AG09319 (cell line): ENCODE data around the gene PEX5L.
"Not testable (repeated sequence)": the region's sequence is repeated elsewhere in the genome, so short reads cannot be mapped to it uniquely, and the experiment has no call there.

Experiments
- DNase-seq: peaks from one replicate; pipeline ENCODE4 v3.0.0-alpha.2; 2010; ENCODE audit warnings: low read depth; ENCODE audit errors: extremely low read depth
- TF ChIP-seq, protein P1 (sequence below): IDR thresholded peaks from 2 replicates; pipeline ENCODE4 v1.5.1; 2011; ENCODE audit warnings: low read depth, mild to moderate bottlenecking, inconsistent platforms, low read length, moderate library complexity

The PEX5L gene

DNA sequence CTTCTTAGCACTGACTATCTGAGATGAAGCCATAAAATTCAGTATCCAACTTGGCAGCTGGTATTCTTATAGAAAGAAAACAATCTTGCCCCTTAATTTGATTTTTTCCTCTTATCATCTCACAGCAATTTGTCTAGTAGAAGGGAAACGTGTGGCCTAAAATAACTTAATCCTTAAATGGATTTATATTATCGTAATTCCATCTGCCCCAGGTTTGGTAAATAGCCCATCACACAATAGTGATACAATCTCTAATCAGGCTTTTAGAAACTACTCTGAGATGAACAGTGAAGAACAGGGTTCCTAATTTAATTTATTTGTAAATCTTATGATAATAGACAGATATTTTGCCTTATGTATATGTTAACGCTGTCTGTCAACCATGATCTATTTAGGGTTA is 24.8 kb downstream of the PEX5L start:
- TF ChIP-seq, protein P1, sequence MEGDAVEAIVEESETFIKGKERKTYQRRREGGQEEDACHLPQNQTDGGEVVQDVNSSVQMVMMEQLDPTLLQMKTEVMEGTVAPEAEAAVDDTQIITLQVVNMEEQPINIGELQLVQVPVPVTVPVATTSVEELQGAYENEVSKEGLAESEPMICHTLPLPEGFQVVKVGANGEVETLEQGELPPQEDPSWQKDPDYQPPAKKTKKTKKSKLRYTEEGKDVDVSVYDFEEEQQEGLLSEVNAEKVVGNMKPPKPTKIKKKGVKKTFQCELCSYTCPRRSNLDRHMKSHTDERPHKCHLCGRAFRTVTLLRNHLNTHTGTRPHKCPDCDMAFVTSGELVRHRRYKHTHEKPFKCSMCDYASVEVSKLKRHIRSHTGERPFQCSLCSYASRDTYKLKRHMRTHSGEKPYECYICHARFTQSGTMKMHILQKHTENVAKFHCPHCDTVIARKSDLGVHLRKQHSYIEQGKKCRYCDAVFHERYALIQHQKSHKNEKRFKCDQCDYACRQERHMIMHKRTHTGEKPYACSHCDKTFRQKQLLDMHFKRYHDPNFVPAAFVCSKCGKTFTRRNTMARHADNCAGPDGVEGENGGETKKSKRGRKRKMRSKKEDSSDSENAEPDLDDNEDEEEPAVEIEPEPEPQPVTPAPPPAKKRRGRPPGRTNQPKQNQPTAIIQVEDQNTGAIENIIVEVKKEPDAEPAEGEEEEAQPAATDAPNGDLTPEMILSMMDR: no peak
- no peak for DNase-seq

DNA sequence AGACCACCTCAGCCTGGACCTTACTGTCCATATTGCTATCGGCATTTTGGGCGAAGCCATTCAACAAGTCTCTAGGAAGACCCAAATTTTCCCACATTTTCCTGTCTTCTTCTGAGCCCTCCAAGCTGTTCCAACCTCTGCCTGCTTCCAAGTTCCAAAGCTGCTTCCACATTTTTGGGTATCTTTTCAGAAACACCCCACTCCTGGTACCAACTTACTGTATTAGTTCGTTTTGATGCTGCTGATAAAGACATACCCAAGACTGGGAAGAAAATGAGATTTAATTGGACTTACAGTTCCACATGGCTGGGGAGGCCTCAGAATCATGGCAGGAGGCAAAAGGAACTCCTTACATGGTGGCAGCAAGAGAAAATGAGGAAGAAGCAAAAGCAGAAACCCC is 28.4 kb downstream of the PEX5L start:
- DNase-seq: not testable (repeated sequence)

DNA sequence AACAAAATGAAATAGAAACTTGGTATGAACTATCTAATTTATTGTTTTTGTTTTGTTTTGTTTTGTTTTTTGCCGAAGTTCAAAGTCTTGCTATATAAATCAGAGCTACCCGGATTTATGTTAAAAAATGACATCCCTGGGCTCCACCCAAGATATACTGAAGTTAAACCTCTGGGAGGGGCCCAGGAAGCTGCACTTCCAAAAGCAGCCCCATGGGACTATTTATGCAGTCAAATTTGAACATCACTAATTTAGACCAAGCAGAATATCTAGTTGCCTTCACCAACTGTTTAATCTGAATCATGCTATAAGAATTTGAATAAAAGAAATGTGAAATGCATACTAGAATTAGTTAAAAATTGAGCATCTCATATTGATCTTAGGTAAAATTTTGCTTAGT is 32.2 kb downstream of the PEX5L start:
- DNase-seq: no peak
- TF ChIP-seq, protein P1: no peak

DNA sequence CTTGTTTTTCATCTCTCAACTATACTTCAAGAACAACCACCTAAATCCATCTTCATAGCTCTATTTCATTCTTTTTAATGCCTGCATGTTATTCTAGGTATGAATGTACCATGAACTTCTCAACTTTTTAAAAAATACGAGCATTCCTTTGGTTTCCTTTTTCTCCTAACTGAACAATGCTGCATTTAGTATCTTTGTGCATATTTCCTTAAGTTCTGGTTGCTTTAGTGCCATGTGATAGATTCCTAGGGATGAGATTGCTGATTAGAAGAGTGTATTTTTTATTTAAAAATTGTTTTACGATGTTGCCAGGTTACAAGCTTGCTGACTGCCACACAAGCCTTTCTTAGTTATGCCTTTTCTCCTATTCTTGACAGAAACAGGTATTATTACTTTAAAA is 34.7 kb downstream of the PEX5L start:
- DNase-seq: no peak
- TF ChIP-seq, protein P1: no peak

DNA sequence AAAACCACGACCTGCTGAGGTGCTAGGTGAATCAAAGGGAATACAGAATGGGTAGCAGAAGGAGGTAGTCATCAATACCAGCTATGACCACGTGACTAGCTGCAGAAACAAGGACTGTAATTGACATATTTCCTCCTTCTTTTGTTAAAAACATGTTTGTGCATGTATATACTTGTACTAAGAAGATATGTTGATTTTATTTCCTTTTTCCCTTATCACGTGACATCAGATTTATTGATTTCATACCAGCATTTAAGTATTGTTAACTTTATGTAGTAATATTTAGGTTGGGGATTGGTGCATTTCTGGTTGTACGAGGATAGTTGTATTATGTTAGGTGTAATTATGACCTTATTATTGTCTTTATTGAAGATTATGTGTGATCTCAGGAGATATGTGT is 36.2 kb downstream of the PEX5L start:
- no peak for DNase-seq
- TF ChIP-seq, protein P1: no peak

DNA sequence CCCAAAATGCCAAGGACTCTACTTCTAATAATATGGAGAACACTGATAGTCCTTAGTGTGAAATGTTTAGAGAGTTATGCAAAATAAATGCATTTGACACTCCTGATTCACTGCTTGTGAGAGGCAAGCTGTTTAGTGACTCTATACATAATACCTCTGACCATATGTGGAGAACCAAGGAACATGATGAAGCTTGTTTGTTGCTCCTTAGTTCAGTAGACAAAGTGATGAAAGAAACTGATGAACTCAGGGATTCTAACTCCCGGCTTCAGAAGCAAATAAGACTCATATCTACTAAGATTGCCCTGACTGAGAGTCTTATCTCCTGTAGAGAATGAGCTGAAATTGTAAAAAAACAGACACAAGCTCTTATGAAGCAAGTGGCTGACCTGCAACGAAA is 41.3 kb downstream of the PEX5L start:
- TF ChIP-seq, protein P1: no peak
- DNase-seq: no peak

DNA sequence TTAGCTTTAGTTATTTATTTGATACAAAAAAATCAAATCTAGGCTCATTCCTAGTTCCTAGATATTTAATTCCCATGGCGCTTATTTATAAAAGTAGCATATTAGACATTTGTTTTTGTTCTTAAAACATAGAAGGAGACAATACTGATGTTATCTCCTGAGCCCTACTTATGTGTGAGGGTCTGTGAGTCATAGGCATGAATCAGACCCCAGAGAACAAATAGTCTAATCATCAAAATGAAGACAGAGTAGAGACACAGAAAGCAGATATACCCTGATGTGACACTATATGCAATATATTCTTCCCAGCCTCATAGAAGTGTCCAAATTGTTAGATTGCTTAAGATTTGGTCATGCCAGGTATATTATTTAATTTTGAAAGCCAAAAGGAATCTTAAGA is 44.9 kb downstream of the PEX5L start:
- TF ChIP-seq, protein P1: no peak
- DNase-seq: no peak

DNA sequence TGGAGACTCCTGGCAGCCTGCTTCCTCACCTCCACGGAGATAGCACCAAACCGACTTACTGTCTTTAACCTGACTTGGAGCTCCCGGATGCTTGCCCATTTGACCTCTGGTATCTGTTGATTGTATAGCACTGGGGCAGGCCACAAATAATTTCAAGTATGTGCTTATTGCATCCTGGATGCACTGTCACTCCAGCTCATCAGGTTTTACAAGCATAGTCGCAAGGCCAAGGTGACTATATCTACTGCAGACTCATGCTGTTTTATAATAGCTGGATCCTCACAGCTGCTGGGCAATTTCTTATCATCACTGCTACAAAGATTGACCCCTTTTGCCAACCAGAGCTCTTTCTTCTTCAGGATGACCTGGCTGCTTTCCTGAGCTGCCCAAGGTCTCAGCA is 45.6 kb downstream of the PEX5L start:
- no peak for DNase-seq
- TF ChIP-seq, protein P1: no peak
